Mucosa of descending colon (tissue), 3 donors: Measurements from ENCODE around the gene RDH8. TPM values are rescaled to one million over a fixed set of nuclear protein-coding genes. Genes with fewer than 3 reads are reported as not detected.

Source experiments
- ATAC-seq: fragments of 200-7000 bp; cut with Tn5 transposase; one replicate; pipeline ENCODE4 v1.9.1; 2020; ENCODE audit warnings: mild to moderate bottlenecking, moderate library complexity
- DNase-seq, 3 donors: peaks; one replicate each; pipeline ENCODE4 v3.0.0-alpha.2; 2020
- H3K36me3 ChIP-seq: fragments of 200-600 bp; one replicate; pipeline ENCODE4 v1.8.0; 2021; ENCODE audit warnings: low read depth, mild to moderate bottlenecking
- H3K4me1 ChIP-seq: fragments of 200-600 bp; one replicate; pipeline ENCODE4 v1.8.0; 2021; ENCODE audit warnings: low read depth, mild to moderate bottlenecking
- H3K4me3 ChIP-seq: fragments of 200-600 bp; one replicate; pipeline ENCODE4 v1.8.0; 2021; ENCODE audit warnings: mild to moderate bottlenecking
- H3K9me3 ChIP-seq: fragments of 200-600 bp; one replicate; pipeline ENCODE4 v1.8.0; 2021; ENCODE audit warnings: mild to moderate bottlenecking
- intact Hi-C, 2 donors: fragments of 100-400 bp; cut with DNase I in 1 of 2; cut with micrococcal nuclease in 1 of 2; formaldehyde crosslinking; loops; one replicate each; pipeline versions ENCODE4 v1.11.0 to v1.11.1; 2022; cut with DNase I, micrococcal nuclease
- total RNA-seq, 3 donors: library from RNA; stranded (reverse); fragmentation: NEBNext Ultra II Directional in 2 of 3; extraction: Animal tissue kit (Norgen Biotek cat#: 25700) in 2 of 3; gene quantifications; one replicate each; pipeline versions ENCODE4 v1.2.1 to v1.2.4, GENCODE V29; 2021 to 2023
- TF ChIP-seq, protein P1 (sequence below): fragments of 200-600 bp; IDR thresholded peaks from one replicate; pipeline ENCODE4 v1.8.0; 2022; ENCODE audit warnings: antibody characterized with exemption, mild to moderate bottlenecking
- donor health status: DM: no; HTN: no; CAD: no; lungs with moderate emphysema.
- donor health status: DM: no; HTN: no; CAD: no.
- donor health status: DM: no; HTN: yes; CAD: no.

RDH8 gene
- total RNA-seq, 3 donors from 2014 or later = not detected

DNA sequence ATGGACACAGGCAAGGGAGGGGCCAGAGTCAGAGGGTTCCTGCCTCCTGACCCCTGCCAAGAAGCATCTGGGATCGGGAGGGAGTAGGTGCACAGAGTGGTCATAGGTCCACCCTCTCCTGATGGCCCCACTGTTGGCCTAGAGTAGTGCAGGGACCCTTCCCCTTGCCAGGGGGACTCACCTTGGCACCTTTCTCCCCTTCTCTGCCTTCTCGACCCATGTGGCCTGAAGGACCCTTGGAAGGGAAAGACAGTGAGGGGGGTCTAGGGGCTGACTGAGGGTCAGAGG, 43.7 kb upstream of the RDH8 start:
- TF ChIP-seq, protein P1, sequence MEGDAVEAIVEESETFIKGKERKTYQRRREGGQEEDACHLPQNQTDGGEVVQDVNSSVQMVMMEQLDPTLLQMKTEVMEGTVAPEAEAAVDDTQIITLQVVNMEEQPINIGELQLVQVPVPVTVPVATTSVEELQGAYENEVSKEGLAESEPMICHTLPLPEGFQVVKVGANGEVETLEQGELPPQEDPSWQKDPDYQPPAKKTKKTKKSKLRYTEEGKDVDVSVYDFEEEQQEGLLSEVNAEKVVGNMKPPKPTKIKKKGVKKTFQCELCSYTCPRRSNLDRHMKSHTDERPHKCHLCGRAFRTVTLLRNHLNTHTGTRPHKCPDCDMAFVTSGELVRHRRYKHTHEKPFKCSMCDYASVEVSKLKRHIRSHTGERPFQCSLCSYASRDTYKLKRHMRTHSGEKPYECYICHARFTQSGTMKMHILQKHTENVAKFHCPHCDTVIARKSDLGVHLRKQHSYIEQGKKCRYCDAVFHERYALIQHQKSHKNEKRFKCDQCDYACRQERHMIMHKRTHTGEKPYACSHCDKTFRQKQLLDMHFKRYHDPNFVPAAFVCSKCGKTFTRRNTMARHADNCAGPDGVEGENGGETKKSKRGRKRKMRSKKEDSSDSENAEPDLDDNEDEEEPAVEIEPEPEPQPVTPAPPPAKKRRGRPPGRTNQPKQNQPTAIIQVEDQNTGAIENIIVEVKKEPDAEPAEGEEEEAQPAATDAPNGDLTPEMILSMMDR = no peak
- H3K36me3 ChIP-seq = no peaks in the 10 kb centered on the region
- no peaks in the 10 kb centered on the region for H3K4me1 ChIP-seq
- H3K4me3 ChIP-seq = no peak overlapping the region
- DNase-seq (no peak), ATAC-seq (no peak)
- no peaks in the 10 kb centered on the region for H3K9me3 ChIP-seq
- intact Hi-C loops = no loop called here

DNA sequence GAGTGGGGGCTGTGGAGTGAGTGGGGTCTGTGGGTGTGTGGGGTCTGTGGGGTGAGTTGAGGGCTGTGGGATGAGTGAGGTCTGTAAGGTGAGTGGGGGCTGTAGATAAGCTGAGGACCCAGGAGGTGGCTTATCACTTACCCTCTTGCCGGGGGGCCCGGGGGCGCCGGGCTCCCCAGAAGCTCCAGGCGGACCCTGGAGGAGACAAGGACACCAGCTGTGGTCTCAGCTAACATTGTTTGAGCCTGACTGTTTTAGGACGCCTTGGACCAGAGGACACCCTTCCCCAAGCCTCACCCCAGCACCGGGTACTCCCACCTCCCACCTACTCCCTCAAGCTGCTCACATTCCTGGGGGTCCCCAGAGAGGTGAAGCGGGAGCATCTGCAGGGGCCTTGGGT, 42.8 kb upstream of the RDH8 start:
- Histone ChIP-seq H3K4me1 (no peaks in the 10 kb centered on the region), H3K9me3 (no peaks in the 10 kb centered on the region), H3K4me3 (no peak overlapping the region), H3K36me3 (no peaks in the 10 kb centered on the region)
- DNase-seq (no peak), ATAC-seq (no peak)
- TF ChIP-seq, protein P1 = no peak
- intact Hi-C loops = no loop called here

DNA sequence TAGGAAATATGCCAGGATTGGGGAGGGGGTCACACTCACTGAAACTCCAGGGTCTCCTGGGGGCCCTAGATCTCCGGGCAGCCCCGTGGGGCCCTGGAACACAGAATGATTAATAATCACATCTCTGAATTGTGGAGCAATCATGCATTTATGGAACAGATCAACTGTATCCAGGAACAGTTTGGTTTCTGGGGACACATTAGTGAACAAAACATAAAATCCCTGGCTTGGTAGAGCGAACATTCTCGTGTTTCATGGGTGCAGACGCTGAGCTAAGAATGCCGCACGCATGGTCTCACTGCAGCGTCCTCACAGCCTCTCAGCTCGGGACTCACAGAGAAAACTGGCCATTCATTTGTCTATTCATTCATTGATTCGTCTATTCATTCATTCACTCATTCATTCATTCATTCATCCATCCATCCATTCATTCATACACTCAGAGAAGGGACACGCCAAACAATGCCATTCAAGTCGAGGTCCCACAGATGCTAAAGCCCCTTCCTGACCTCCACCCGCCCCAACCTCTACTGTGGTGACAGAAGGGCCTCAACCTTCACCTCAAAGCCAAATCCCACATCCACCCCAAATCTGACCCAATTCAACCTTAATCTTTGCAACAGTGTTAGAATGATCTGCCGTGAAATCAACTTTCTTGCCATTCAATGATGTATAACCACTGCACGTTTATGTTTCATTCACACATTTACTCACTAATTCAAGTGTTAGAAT, 42.0 kb upstream of the RDH8 start:
- DNase-seq (no peak), ATAC-seq (no peak)
- Histone ChIP-seq H3K9me3 (no peaks in the 10 kb centered on the region), H3K4me1 (no peaks in the 10 kb centered on the region), H3K4me3 (no peak overlapping the region), H3K36me3 (no peaks in the 10 kb centered on the region)
- intact Hi-C loops = no loop called here
- TF ChIP-seq, protein P1 = no peak

DNA sequence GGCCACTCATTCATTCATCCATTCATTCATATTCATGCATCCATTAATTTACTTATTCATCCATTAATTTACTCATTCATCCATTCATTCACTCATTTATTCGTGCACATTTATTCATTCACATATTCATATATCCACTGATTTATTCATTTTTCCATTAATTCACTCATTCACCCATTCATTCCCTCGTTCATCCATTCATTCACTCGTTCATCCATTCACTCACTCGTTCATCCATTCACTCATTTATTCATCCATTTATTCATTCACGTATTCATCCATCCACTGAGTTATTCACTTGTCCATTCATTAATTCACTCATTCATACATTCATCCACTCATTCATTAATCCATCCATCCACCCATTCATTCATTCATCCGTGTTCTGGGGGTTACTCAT, 41.2 kb upstream of the RDH8 start:
- Histone ChIP-seq H3K9me3 (no peaks in the 10 kb centered on the region), H3K4me3 (no peak overlapping the region), H3K36me3 (no peaks in the 10 kb centered on the region), H3K4me1 (no peaks in the 10 kb centered on the region)
- ATAC-seq (no peak), DNase-seq (no peak)
- intact Hi-C loops = no loop called here
- TF ChIP-seq, protein P1 = no peak

DNA sequence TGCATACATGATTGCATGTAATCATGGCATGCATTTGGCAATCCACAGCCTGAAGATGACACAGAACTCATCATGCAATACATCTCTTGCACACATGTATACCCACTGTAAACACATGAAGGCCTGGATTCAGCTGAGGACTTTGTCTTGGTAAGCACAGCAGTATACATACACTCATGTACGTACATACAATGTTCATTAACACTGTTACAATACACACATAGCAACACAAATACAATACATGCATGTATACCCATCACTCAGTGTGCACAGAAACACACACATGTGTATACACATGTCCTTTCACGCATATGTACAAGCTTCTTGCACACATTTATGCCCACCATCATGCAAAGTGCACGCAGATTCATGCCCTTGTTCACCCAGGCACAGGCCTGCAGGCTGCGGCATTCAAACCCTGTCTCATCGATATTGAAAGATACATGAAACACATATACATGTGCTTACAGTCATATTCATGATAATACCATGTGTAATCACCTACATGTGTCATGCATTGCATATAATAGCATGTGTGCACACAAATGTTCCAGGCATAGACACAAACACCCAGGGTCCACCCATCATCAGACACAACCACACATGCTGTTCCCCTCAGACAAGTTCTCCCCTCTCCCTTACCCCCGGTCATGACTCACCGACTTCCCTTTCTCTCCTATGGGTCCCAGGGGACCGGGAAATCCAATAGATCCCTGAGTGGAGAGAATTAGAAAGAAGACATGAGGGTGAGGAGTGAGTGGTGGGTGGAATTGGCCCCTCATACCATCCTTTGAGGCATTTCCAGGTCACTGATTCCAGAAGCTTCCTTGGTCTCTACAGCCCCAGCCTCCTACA, 31.6 kb upstream of the RDH8 start:
- DNase-seq = no peak
- H3K4me3 ChIP-seq = no peak overlapping the region
- no peak for ATAC-seq
- H3K9me3 ChIP-seq = no peaks in the 10 kb centered on the region
- no peaks in the 10 kb centered on the region for H3K4me1 ChIP-seq
- intact Hi-C loops = no loop called here
- TF ChIP-seq, protein P1 = no peak
- H3K36me3 ChIP-seq = no peaks in the 10 kb centered on the region
